ENCODE measurements around the gene MAP2K3.
"Not testable (repeated sequence)": the region's sequence is repeated elsewhere in the genome, so short reads cannot be mapped to it uniquely, and the experiment has no call there.

- TF ChIP-seq, protein P1, sequence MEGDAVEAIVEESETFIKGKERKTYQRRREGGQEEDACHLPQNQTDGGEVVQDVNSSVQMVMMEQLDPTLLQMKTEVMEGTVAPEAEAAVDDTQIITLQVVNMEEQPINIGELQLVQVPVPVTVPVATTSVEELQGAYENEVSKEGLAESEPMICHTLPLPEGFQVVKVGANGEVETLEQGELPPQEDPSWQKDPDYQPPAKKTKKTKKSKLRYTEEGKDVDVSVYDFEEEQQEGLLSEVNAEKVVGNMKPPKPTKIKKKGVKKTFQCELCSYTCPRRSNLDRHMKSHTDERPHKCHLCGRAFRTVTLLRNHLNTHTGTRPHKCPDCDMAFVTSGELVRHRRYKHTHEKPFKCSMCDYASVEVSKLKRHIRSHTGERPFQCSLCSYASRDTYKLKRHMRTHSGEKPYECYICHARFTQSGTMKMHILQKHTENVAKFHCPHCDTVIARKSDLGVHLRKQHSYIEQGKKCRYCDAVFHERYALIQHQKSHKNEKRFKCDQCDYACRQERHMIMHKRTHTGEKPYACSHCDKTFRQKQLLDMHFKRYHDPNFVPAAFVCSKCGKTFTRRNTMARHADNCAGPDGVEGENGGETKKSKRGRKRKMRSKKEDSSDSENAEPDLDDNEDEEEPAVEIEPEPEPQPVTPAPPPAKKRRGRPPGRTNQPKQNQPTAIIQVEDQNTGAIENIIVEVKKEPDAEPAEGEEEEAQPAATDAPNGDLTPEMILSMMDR (conservative IDR thresholded peaks at IDR 0.05; ENCODE audit: low read depth, low read length), result not testable (repeated sequence)
- TF ChIP-seq POLR2A (IDR thresholded peaks at IDR 0.05; ENCODE audit: low read depth, low read length); RAD21 (IDR thresholded peaks at IDR 0.05; ENCODE audit: low read length); USF2 (IDR thresholded peaks at IDR 0.05; ENCODE audit: low read depth, low read length); RFX5 (IDR thresholded peaks at IDR 0.05; ENCODE audit: low read depth, low read length); MAZ (IDR thresholded peaks at IDR 0.05; ENCODE audit: borderline replicate concordance, low read depth, low read length); MAFK (IDR thresholded peaks at IDR 0.05; ENCODE audit: low read depth, low read length); MXI1 (IDR thresholded peaks at IDR 0.05; ENCODE audit: borderline replicate concordance, low read depth, low read length); SMC3 (IDR thresholded peaks at IDR 0.05; ENCODE audit: low read depth, low read length): not testable (repeated sequence)
Observed at GRCh38 chr17:21324741-21325140, 40.2 kb downstream of the MAP2K3 start.
